Tibial nerve (tissue), 4 donors: ENCODE results near the gene GALNT14. TPM values are rescaled to one million over a fixed set of nuclear protein-coding genes. Genes with fewer than 3 reads are reported as not detected.

Experiments
- DNase-seq, 2 donors: peaks; one replicate each; pipeline ENCODE4 v3.0.0-alpha.2; 2019; ENCODE audit warnings: low spot score in 2 of 2
- H3K27ac ChIP-seq, 4 donors: fragments of 200-600 bp; sonication (generic) in 3 of 4; one replicate each; pipeline ENCODE4 v1.5.1; 2017 to 2019; ENCODE audit warnings: mild to moderate bottlenecking in 1 of 4
- H3K27me3 ChIP-seq, 2 donors: fragments of 200-600 bp; sonication (generic) in 1 of 2; one replicate each; pipeline versions ENCODE4 v1.5.1 to v1.6.0; 2017 to 2019
- H3K36me3 ChIP-seq, 3 donors: fragments of 200-600 bp; sonication (generic); one replicate each; pipeline ENCODE4 v1.5.1; 2018 to 2019
- H3K4me1 ChIP-seq, 4 donors: fragments of 200-600 bp; sonication (generic) in 3 of 4; one replicate each; pipeline ENCODE4 v1.5.1; 2017 to 2019
- H3K4me3 ChIP-seq, 4 donors: fragments of 200-600 bp; sonication (generic) in 3 of 4; one replicate each; pipeline ENCODE4 v1.5.1; 2017 to 2019; ENCODE audit warnings: mild to moderate bottlenecking in 1 of 4, moderate library complexity in 1 of 4
- H3K9me3 ChIP-seq, 4 donors: fragments of 200-600 bp; sonication (generic) in 3 of 4; one replicate each; pipeline ENCODE4 v1.5.1; 2017 to 2019
- EP300 ChIP-seq, 2 donors: sonication (generic); formaldehyde crosslinking; IDR thresholded peaks; one replicate each; pipeline ENCODE4 v1.6.1; 2017; ENCODE audit warnings: antibody characterized with exemption in 2 of 2, mild to moderate bottlenecking in 1 of 2
- POLR2A ChIP-seq, 2 donors: fragments of 450-650 bp; IDR thresholded peaks; one replicate each; pipeline ENCODE4 v1.6.1; 2017; ENCODE audit warnings: antibody characterized with exemption in 2 of 2, mild to moderate bottlenecking in 2 of 2, moderate library complexity in 2 of 2
- WGBS, 2 donors: methylation state at CpG; one replicate each; pipeline ENCODE4 v1.1.5; 2018; 5-methylcytosine and 5-hydroxymethylcytosine counted together
- total RNA-seq, 4 donors: library from RNA; depleted of rRNA; stranded (reverse); fragments of >200 nt; gene quantifications; one replicate each; pipeline ENCODE4 v1.1.0, GENCODE V29; 2016
- TF ChIP-seq, protein P1 (sequence below), 5 experiments: fragments of 200-600 bp in 3 of 5; fragments of 450-650 bp in 2 of 5; sonication (generic) in 3 of 5; IDR thresholded peaks; one replicate each; pipeline ENCODE4 v1.5.1; 2016 to 2019; ENCODE audit warnings: antibody characterized with exemption in 5 of 5, mild to moderate bottlenecking in 3 of 5, moderate library complexity in 2 of 5

The GALNT14 gene
- total RNA-seq, 4 donors from 2014 or later: 0.21 to 4.2 (median 0.78) TPM; not detected in 1

DNA sequence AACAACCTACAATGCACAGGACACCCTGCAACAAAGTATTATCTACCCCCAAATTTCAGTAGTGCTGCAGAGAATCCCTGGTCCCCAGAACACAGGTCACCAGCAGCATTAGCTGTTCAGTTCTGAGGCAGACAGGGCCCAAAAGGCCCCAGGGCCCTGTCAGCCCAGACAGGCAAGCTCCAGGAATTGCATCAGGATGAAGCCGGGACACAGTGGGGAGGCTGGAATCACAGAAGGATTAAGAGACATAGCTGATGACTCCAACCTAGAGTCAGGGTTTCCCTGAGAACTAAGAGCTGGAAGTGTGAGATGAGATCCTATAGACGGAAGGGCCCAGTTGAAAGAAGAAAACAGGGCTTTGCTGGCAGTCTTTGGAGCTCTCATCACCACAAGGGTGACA lies 148.1 kb downstream of the GALNT14 start:
- H3K27ac ChIP-seq: no peak overlapping the region
- no peak for DNase-seq
- 80 to 93% methylated on average over 2 of the region's 2 CpGs for WGBS, 2 donors
- no peaks in the 10 kb centered on the region for H3K36me3 ChIP-seq
- H3K4me1 ChIP-seq: no peaks in the 10 kb centered on the region
- H3K9me3 ChIP-seq: no peaks in the 10 kb centered on the region
- H3K27me3 ChIP-seq: no peaks in the 10 kb centered on the region
- no peak overlapping the region for H3K4me3 ChIP-seq
- TF ChIP-seq, protein P1, sequence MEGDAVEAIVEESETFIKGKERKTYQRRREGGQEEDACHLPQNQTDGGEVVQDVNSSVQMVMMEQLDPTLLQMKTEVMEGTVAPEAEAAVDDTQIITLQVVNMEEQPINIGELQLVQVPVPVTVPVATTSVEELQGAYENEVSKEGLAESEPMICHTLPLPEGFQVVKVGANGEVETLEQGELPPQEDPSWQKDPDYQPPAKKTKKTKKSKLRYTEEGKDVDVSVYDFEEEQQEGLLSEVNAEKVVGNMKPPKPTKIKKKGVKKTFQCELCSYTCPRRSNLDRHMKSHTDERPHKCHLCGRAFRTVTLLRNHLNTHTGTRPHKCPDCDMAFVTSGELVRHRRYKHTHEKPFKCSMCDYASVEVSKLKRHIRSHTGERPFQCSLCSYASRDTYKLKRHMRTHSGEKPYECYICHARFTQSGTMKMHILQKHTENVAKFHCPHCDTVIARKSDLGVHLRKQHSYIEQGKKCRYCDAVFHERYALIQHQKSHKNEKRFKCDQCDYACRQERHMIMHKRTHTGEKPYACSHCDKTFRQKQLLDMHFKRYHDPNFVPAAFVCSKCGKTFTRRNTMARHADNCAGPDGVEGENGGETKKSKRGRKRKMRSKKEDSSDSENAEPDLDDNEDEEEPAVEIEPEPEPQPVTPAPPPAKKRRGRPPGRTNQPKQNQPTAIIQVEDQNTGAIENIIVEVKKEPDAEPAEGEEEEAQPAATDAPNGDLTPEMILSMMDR (IDR thresholded peaks at IDR 0.05): no peak
- TF ChIP-seq EP300 (IDR thresholded peaks at IDR 0.05): no peak
- TF ChIP-seq POLR2A (IDR thresholded peaks at IDR 0.05): no peak

DNA sequence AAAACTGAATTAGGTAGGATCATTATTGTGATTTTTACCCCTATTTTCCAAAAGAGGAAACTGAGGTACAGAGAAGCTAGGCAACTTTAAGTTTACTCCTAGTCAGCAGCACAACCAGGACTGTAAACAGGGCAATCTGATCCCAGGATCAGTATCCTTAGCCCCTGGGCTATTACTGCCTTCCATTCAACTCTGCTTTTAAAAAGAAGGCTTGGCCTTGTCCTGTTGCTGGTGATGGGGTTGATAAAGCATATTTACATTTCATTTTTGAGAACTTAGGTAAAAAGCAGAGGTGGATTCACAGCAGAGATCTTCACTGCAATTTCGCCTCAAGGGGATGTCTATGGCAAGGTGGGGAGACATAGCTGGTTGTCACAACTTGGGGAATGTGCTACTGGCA lies 148.5 kb downstream of the GALNT14 start:
- TF ChIP-seq, protein P1 (IDR thresholded peaks at IDR 0.05): no peak
- TF ChIP-seq POLR2A (IDR thresholded peaks at IDR 0.05) (no peak), EP300 (IDR thresholded peaks at IDR 0.05) (no peak)
- no peaks in the 10 kb centered on the region for H3K36me3 ChIP-seq
- DNase-seq: no peak
- H3K27ac ChIP-seq: no peak overlapping the region
- H3K9me3 ChIP-seq: no peaks in the 10 kb centered on the region
- 90 to 100% methylated on average over 1 of the region's 1 CpG for WGBS, 2 donors
- no peak overlapping the region for H3K4me3 ChIP-seq
- no peaks in the 10 kb centered on the region for H3K4me1 ChIP-seq
- no peaks in the 10 kb centered on the region for H3K27me3 ChIP-seq

DNA sequence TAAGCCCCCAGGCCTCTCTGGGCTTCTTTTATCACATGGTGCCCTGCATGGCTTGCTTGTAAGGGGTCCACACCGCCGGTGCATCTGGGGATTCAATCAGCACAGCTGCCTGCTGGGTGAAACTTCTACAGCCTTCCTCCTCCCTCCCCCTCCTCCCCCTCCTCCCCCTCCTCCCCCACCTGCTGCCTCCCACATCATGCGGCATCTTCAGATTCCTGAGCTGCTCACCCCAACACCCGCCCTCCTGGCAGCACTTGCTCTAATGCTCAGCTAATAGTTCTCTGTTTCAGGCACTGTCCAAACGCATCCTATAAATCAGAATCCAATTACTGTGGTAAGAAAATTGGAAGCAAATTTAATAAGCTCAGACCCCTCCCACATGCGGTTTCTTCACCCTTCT lies 150.7 kb downstream of the GALNT14 start:
- Histone ChIP-seq H3K36me3 (no peaks in the 10 kb centered on the region), H3K4me3 (no peak overlapping the region), H3K27me3 (no peaks in the 10 kb centered on the region), H3K9me3 (no peaks in the 10 kb centered on the region), H3K4me1 (no peaks in the 10 kb centered on the region), H3K27ac (no peak overlapping the region)
- TF ChIP-seq, protein P1 (IDR thresholded peaks at IDR 0.05): no peak
- TF ChIP-seq EP300 (IDR thresholded peaks at IDR 0.05): no peak
- TF ChIP-seq POLR2A (IDR thresholded peaks at IDR 0.05): no peak
- DNase-seq: no peak
- WGBS, 2 donors: 57 to 58% methylated on average over 6 of the region's 6 CpGs

DNA sequence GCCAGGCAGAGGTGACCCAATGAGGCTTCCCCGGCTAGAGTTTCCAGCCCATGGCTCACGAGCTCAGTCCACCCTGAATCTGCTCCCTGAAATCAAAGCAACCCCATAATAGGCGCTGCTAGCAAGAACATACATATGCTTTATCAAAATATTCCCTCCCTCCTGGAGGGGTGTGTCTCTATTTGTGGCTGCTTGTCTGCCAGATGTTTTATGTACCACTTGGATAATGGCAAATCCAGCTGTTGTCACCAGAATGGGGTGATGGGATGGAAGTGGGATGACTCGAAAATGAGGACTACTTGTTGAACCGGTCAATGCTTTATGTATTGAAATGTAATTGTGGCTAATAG lies 152.0 kb downstream of the GALNT14 start:
- Histone ChIP-seq H3K27me3 (no peaks in the 10 kb centered on the region), H3K27ac (no peak overlapping the region), H3K9me3 (no peaks in the 10 kb centered on the region), H3K36me3 (no peaks in the 10 kb centered on the region), H3K4me3 (no peak overlapping the region), H3K4me1 (no peaks in the 10 kb centered on the region)
- WGBS, 2 donors: 75 to 79% methylated on average over 5 of the region's 5 CpGs
- no peak for DNase-seq
- TF ChIP-seq EP300 (IDR thresholded peaks at IDR 0.05): no peak

DNA sequence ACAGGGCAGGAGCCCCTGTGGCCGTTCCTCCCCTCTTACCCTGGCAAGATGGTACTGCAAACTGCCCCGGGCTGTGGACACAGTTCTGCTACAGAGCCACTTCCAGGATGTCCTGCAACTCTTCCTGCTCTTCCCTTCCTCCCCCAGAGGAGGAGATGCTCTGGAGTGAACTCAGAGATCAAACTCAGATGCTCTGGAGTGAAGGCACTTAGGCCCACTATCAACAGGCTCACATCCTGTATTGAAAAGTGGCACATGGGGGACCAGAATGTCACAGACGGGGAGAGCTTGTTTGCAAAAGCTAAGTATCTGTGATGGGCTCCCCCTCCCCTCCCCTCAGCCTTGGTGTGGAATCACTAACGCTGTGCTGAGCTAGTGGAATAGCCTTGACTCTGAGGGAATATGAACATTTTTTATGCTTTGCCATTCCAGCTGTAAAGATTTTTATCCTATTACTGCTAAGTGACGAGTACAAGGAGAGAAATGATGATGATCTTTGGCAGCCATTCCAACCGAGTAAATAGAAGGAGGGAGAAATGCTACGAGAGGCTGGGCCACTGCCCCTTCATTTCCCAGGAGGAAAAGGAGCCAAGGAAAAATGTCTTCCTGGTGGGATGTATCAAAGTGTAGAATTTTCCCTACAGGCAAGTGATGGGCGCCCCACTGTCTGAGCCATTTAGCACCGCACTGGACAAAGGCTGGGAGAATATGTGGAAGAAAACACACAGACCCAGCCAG lies 152.6 kb downstream of the GALNT14 start:
- Histone ChIP-seq H3K36me3 (no peaks in the 10 kb centered on the region), H3K4me1 (no peaks in the 10 kb centered on the region), H3K27me3 (no peaks in the 10 kb centered on the region), H3K4me3 (no peak overlapping the region), H3K9me3 (no peaks in the 10 kb centered on the region), H3K27ac (no peak overlapping the region)
- 56 to 63% methylated on average over 9 of the region's 9 CpGs for WGBS, 2 donors
- no peak for TF ChIP-seq EP300 (IDR thresholded peaks at IDR 0.05)
- no peak for TF ChIP-seq POLR2A (IDR thresholded peaks at IDR 0.05)
- TF ChIP-seq, protein P1 (IDR thresholded peaks at IDR 0.05): no peak
- no peak for DNase-seq
